NT2/D1 (cell line): ENCODE measurements around the gene YPEL3.

Experiments
- SUZ12 ChIP-seq: IDR thresholded peaks from 2 replicates; pipeline ENCODE4 v1.6.1; 2011; ENCODE audit not compliant: insufficient read length, insufficient read depth; ENCODE audit errors: extremely low read depth
- YY1 ChIP-seq: IDR thresholded peaks from 2 replicates; pipeline ENCODE4 v1.6.1; 2011; ENCODE audit not compliant: insufficient read length, insufficient read depth
- ZNF274 ChIP-seq: IDR thresholded peaks from 2 replicates; pipeline ENCODE4 v1.6.1; 2011; ENCODE audit warnings: mild to moderate bottlenecking, low read depth, low read length

GRCh38 chr16:30096105-30096861 is at the start of gene YPEL3:
- TF ChIP-seq SUZ12 (no peak), YY1 (no peak), ZNF274 (no peak)
